IPS DF 19.7 (cell line): ENCODE results near the gene FOXP1.

Experiments used
- DNase-seq: peaks from one replicate; pipeline ENCODE4 v3.0.0-alpha.2; 2013; ENCODE audit warnings: low read depth, low spot score

FOXP1 gene

GRCh38 chr3:71064291-71064955 lies 519.1 kb downstream of the FOXP1 start:
- DNase-seq = no peak

GRCh38 chr3:71063773-71064290 lies 519.7 kb downstream of the FOXP1 start:
- DNase-seq = no peak

GRCh38 chr3:71062952-71063772 lies 520.4 kb downstream of the FOXP1 start:
- no peak for DNase-seq

- DNase-seq = no peak
Measured at GRCh38 chr3:71062037-71062932, 521.2 kb downstream of the FOXP1 start.

GRCh38 chr3:71061581-71061980 lies 521.9 kb downstream of the FOXP1 start:
- DNase-seq = no peak

- no peak for DNase-seq
Measured at GRCh38 chr3:71061037-71061436, 522.5 kb downstream of the FOXP1 start.

- DNase-seq = no peak
Measured at GRCh38 chr3:71060536-71060935, 523.0 kb downstream of the FOXP1 start.

GRCh38 chr3:71057526-71057894 lies 526.0 kb downstream of the FOXP1 start:
- no peak for DNase-seq

- no peak for DNase-seq
Measured at GRCh38 chr3:71056327-71056726, 527.2 kb downstream of the FOXP1 start.

- DNase-seq = no peak
Measured at GRCh38 chr3:71055257-71056001, 528.1 kb downstream of the FOXP1 start.

GRCh38 chr3:71054312-71054711 lies 529.2 kb downstream of the FOXP1 start:
- no peak for DNase-seq

GRCh38 chr3:71053495-71053894 lies 530.0 kb downstream of the FOXP1 start:
- DNase-seq = no peak

- no peak for DNase-seq
Measured at GRCh38 chr3:71052716-71053115, 530.8 kb downstream of the FOXP1 start.

GRCh38 chr3:71051893-71052687 lies 531.4 kb downstream of the FOXP1 start:
- DNase-seq = no peak

GRCh38 chr3:71051259-71051595 lies 532.3 kb downstream of the FOXP1 start:
- DNase-seq = no peak

- no peak for DNase-seq
Measured at GRCh38 chr3:71050538-71051258, 532.8 kb downstream of the FOXP1 start.

- DNase-seq = no peak
Measured at GRCh38 chr3:71050166-71050537, 533.4 kb downstream of the FOXP1 start.

- no peak for DNase-seq
Measured at GRCh38 chr3:71048948-71049347, 534.6 kb downstream of the FOXP1 start.

- no peak for DNase-seq
Measured at GRCh38 chr3:71047616-71048531, 535.7 kb downstream of the FOXP1 start.
